Measurements from ENCODE around the gene DISC1. TPM values are rescaled to one million over a fixed set of nuclear protein-coding genes. Genes with fewer than 3 reads are reported as not detected.

DISC1 gene
- total and polyA plus RNA-seq, 2 of the 13 experiments (the other 11 are each of a cell fraction or from before 2014, with no cell fraction given) = 4.2 to 4.6 TPM

DNA sequence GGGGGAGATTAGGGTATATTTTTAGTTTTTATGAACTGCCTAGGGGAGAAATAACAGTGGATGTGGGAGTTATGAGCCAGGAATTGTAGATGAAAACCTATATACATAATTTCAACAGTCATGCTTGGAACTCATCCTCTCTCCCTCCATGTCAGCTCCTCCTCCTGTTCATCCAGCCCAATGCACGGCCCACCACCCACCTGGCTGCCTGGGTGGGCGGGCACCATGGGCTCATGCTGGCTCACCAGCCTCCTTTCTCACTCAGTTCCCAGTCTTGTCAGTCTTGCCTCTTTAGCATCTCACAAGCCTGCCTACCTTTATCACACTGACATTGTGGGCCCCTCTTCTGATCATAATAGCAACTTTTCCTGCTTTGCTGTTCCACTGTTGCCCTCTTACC is 336.0 kb downstream of the DISC1 start:
- DNase-seq (ENCODE audit: low spot score) (no peak), ATAC-seq (no peak), FAIRE-seq (no peak)
- H3K27ac ChIP-seq (ENCODE audit: extremely low read length, insufficient read depth, low read length) = no peak overlapping the region
- WGBS (ENCODE audit: low lambda C conversion rate) = 89% methylated on average over 2 of the region's 2 CpGs
- H3K4me1 ChIP-seq (ENCODE audit: insufficient read depth, low read length) = no peaks in the 10 kb centered on the region
- H3K9me3 ChIP-seq (ENCODE audit: low read length) = no peaks in the 10 kb centered on the region
- no peaks in the 10 kb centered on the region for H3K79me2 ChIP-seq (ENCODE audit: insufficient read depth, low read length)
- TF ChIP-seq CEBPG (CRISPR knock-in tag; IDR thresholded peaks at IDR 0.05) = no peak
- no peak for TF ChIP-seq MAFF (IDR thresholded peaks at IDR 0.05; ENCODE audit: low read depth, low read length)
- TF ChIP-seq, protein P1, sequence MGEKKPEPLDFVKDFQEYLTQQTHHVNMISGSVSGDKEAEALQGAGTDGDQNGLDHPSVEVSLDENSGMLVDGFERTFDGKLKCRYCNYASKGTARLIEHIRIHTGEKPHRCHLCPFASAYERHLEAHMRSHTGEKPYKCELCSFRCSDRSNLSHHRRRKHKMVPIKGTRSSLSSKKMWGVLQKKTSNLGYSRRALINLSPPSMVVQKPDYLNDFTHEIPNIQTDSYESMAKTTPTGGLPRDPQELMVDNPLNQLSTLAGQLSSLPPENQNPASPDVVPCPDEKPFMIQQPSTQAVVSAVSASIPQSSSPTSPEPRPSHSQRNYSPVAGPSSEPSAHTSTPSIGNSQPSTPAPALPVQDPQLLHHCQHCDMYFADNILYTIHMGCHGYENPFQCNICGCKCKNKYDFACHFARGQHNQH (CRISPR knock-in tag; IDR thresholded peaks at IDR 0.05) = no peak
- TF ChIP-seq CENPX (CRISPR knock-in tag; IDR thresholded peaks at IDR 0.05) = no peak
- no peak for TF ChIP-seq PHB2 (IDR thresholded peaks at IDR 0.05; ENCODE audit: partially characterized antibody)
- TF ChIP-seq ATF7 (IDR thresholded peaks at IDR 0.05) = no peak
- TF ChIP-seq ATF7 (CRISPR knock-in tag; IDR thresholded peaks at IDR 0.05) = no peak
- TF ChIP-seq, protein P2, sequence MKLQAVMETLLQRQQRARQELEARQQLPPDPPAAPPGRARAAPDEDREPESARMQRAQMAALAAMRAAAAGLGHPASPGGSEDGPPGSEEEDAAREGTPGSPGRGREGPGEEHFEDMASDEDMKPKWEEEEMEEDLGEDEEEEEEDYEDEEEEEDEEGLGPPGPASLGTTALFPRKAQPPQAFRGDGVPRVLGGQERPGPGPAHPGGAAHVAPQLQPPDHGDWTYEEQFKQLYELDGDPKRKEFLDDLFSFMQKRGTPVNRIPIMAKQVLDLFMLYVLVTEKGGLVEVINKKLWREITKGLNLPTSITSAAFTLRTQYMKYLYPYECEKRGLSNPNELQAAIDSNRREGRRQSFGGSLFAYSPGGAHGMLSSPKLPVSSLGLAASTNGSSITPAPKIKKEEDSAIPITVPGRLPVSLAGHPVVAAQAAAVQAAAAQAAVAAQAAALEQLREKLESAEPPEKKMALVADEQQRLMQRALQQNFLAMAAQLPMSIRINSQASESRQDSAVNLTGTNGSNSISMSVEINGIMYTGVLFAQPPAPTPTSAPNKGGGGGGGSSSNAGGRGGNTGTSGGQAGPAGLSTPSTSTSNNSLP (IDR thresholded peaks at IDR 0.05; ENCODE audit: low read depth, low read length) = no peak
- TF ChIP-seq RFXANK (CRISPR knock-in tag; IDR thresholded peaks at IDR 0.05) = no peak
- no peak for TF ChIP-seq ZNF138 (CRISPR knock-in tag; IDR thresholded peaks at IDR 0.05; ENCODE audit: low read depth)
- TF ChIP-seq, protein P3, sequence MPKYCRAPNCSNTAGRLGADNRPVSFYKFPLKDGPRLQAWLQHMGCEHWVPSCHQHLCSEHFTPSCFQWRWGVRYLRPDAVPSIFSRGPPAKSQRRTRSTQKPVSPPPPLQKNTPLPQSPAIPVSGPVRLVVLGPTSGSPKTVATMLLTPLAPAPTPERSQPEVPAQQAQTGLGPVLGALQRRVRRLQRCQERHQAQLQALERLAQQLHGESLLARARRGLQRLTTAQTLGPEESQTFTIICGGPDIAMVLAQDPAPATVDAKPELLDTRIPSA (CRISPR knock-in tag; IDR thresholded peaks at IDR 0.05; ENCODE audit: borderline replicate concordance) = no peak
- TF ChIP-seq, protein P4, sequence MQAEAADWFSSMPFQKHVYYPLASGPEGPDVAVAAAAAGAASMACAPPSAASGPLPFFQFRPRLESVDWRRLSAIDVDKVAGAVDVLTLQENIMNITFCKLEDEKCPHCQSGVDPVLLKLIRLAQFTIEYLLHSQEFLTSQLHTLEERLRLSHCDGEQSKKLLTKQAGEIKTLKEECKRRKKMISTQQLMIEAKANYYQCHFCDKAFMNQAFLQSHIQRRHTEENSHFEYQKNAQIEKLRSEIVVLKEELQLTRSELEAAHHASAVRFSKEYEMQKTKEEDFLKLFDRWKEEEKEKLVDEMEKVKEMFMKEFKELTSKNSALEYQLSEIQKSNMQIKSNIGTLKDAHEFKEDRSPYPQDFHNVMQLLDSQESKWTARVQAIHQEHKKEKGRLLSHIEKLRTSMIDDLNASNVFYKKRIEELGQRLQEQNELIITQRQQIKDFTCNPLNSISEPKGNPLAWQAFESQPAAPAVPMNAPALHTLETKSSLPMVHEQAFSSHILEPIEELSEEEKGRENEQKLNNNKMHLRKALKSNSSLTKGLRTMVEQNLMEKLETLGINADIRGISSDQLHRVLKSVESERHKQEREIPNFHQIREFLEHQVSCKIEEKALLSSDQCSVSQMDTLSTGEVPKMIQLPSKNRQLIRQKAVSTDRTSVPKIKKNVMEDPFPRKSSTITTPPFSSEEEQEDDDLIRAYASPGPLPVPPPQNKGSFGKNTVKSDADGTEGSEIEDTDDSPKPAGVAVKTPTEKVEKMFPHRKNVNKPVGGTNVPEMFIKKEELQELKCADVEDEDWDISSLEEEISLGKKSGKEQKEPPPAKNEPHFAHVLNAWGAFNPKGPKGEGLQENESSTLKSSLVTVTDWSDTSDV (CRISPR knock-in tag; IDR thresholded peaks at IDR 0.05) = no peak
- TF ChIP-seq ZNF589 (CRISPR knock-in tag; conservative IDR thresholded peaks at IDR 0.05) = no peak
- no peak for TF ChIP-seq ZFP37 (CRISPR knock-in tag; IDR thresholded peaks at IDR 0.05; ENCODE audit: borderline replicate concordance)
- no peak for TF ChIP-seq ZNF781 (CRISPR knock-in tag; IDR thresholded peaks at IDR 0.05; ENCODE audit: borderline replicate concordance, not compliant biosample characterization)
- TF ChIP-seq SOX6 (IDR thresholded peaks at IDR 0.05) = no peak
- no peak for TF ChIP-seq SOX6 (CRISPR knock-in tag; IDR thresholded peaks at IDR 0.05)
- TF ChIP-seq ARNTL (CRISPR knock-in tag; IDR thresholded peaks at IDR 0.05) = no peak
- TF ChIP-seq KDM4B (CRISPR knock-in tag; IDR thresholded peaks at IDR 0.05) = no peak
- no peak for TF ChIP-seq ZNF749 (CRISPR knock-in tag; IDR thresholded peaks at IDR 0.05; ENCODE audit: borderline replicate concordance)
- no peak for TF ChIP-seq NFYC (CRISPR knock-in tag; IDR thresholded peaks at IDR 0.05)
- TF ChIP-seq ZNF605 (CRISPR knock-in tag; IDR thresholded peaks at IDR 0.05) = no peak
- no peaks in the 10 kb centered on the region for H4K20me1 ChIP-seq (ENCODE audit: insufficient read depth, low read length)
- in situ Hi-C loops (cut with HindIII; ENCODE audit: extremely low pct_ligation_motif_present, low pct_unique_long_range_greater_than_20kb) = no loop called here
- H3K9ac ChIP-seq (ENCODE audit: insufficient read depth, low read depth, low read length) = no peak overlapping the region
- intact Hi-C loops (cut with micrococcal nuclease; ENCODE audit: unreplicated experiment) = no loop called here
- H2AFZ ChIP-seq (ENCODE audit: low read length) = no peak overlapping the region
- H3K4me2 ChIP-seq (ENCODE audit: low read depth, low read length) = no peak overlapping the region
- BruUV-seq (replicated peaks) = no TSS peak
- H3K36me3 ChIP-seq (replicated peaks in 1 of 2; ENCODE audit: control insufficient read depth in 1 of 2, insufficient read depth in 2 of 2, low read length in 2 of 2) = peaks cover 0 to 2% of the 10 kb centered on the region in 2 experiments; a peak in 2 of 5 replicates
- no peaks in the 10 kb centered on the region; a peak in 1 of 5 replicates for H3K27me3 ChIP-seq (ENCODE audit: control insufficient read depth in 1 of 2, insufficient read depth in 2 of 2, low read length in 2 of 2)
- POLR2A ChIA-PET = no interaction called here
- CTCF ChIA-PET (ENCODE audit: low intra/inter-chr PET ratio, low total read pairs) = no interaction called here
- H3K4me3 ChIP-seq (replicated peaks in 1 of 3; ENCODE audit: insufficient read depth in 1 of 3, low read depth in 2 of 3, low read length in 3 of 3) = no peak overlapping the region
